ENCODE data around the gene FNDC3B. TPM values are rescaled to one million over a fixed set of nuclear protein-coding genes. Genes with fewer than 3 reads are reported as not detected.

Gene FNDC3B
- total and polyA plus RNA-seq, 2 of the 8 experiments (the other 6 are each of a cell fraction or from before 2014, with no cell fraction given) = 14.1 to 44.4 TPM

- TF ChIP-seq PHF8 (conservative IDR thresholded peaks at IDR 0.05; ENCODE audit: low read depth, low read length) (no peak), SP4 (IDR thresholded peaks at IDR 0.05; ENCODE audit: low read length) (no peak), NRF1 (IDR thresholded peaks at IDR 0.05; ENCODE audit: low read depth, low read length) (no peak), NANOG (IDR thresholded peaks at IDR 0.05; ENCODE audit: insufficient read depth, low read depth, low read length, poor library complexity, severe bottlenecking) (no peak), JUN (IDR thresholded peaks at IDR 0.05; ENCODE audit: low read depth, low read length) (no peak)
Observed at GRCh38 chr3:172282850-172283249, 243.5 kb downstream of the FNDC3B start (continued).
